Activated naive CD4-positive, alpha-beta T cell (primary cell): ENCODE results near the gene GRB10.

Source experiments
- DNase-seq, 4 experiments: peaks; one replicate each; lab custom pipeline; 2025; lab: John Stamatoyannopoulos, UW

GRB10 gene

GRCh38 chr7:50544992-50545391, 237.7 kb downstream of the GRB10 start:
- no peak for DNase-seq

- no peak for DNase-seq
These were observed 238.8 kb downstream of the GRB10 start for GRCh38 chr7:50543776-50544442.

GRCh38 chr7:50542132-50542531, 240.6 kb downstream of the GRB10 start:
- DNase-seq = no peak

GRCh38 chr7:50540785-50541579, 241.7 kb downstream of the GRB10 start:
- DNase-seq = no peak
